GM19438 (cell line): Measurements from ENCODE around the gene CCDC12.
A peak's percentile ranks its signal among the peaks of the same experiment; 100 is the strongest.

Experiments used
- ATAC-seq: cut with Tn5 transposase; IDR thresholded peaks from one replicate; pipeline ENCODE4 v1.9.1; 2021; ENCODE audit warnings: low read depth; ENCODE audit not compliant: unreplicated experiment

Gene CCDC12

GRCh38 chr3:46976326-46977190 is at the start of gene CCDC12:
Gene CCDC12, minus strand, starts transcription at chr3:46976745. Its CDS starts 13 bp downstream, at chr3:46976732.
- ATAC-seq = peak; percentile 48

GRCh38 chr3:47024932-47025331 is 48.4 kb upstream of the CCDC12 start:
- ATAC-seq = no peak

- no peak for ATAC-seq
These were observed 46.1 kb upstream of the CCDC12 start for GRCh38 chr3:47022641-47023071.

GRCh38 chr3:47020311-47020710 is 43.8 kb upstream of the CCDC12 start:
- no peak for ATAC-seq

DNA sequence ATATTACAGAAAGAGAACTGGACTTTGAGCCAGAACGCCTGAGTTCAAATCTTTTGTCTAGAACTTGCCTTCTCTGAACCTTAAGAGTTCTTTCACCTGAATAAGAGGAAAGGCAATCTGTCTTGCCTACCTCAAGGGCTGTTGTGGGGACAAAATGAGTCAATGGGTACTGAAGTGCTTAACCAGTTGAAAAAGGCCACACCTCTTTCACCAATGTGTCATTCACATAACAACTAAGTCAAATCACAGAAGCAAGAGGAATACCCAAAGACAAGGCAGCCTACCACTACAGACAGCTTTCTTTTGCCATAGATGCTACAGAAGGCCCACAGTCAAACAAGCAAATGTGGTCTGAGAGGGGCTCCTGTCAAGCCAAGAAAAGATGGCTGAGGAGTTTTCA is 42.7 kb upstream of the CCDC12 start:
- ATAC-seq = no peak

- no peak for ATAC-seq
These were observed 41.7 kb upstream of the CCDC12 start for GRCh38 chr3:47018269-47018611.

DNA sequence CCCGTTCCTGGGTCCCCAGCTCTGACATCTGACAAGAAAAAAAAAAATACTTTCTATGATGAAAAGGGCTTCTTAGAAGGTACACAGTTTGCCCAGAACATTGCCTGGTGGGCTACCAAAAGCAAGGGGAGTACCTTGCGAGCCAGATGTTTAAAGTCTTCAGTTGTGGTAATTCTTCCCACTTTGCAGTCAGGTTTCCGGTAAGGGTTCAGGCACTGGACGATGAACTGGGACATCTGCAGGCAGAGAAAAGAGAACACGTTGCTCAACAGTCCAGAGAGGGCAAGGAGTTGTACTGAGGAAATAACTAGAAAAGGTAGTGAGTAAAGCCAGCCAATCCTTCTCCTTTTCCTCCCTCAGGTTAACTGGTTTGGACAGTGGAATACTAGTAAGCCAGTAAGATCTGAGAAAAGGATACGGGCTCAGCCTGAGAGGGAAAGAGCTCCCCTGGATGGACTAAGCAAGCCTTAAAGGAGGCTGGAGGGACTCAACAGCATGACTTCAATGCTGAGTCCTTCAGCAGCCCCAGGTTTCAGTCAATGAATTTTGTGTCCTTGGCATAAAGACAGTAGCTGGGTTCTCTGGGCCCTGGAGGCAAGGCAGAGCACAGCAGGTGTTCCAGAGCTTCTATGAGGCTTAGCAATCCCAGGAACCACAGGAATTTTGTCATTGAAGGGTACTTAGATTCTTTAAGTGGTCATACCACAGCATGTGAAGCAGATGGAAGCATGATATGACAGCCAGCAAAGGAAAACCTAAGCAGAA is 41.1 kb upstream of the CCDC12 start:
- no peak for ATAC-seq

DNA sequence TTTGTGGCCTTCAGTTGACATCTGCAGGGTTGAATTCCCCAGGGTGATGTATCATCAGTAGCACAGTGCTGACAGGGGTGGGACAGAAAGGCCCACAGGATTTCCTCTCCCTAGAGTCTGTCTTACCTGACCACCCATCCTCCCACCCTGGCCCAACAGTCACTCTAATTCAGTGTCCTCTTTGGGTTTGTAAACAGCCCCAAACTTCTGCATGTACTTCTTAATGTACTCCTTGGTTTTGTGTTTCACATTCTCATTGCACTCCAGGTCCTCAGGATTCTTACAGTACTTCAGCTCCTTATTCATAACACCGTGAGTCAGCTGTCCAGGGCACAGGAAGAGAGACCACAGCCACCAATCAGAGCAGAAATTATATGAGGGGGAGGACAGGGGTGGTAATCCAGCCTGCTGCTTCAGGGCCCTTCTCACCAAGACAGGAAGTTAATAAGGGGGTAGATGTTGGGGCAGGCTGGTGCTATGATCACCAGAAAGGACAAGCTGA is 40.4 kb upstream of the CCDC12 start:
- ATAC-seq = no peak

- no peak for ATAC-seq
These were observed 39.8 kb upstream of the CCDC12 start for GRCh38 chr3:47016086-47016933.

GRCh38 chr3:47015151-47015550 is 38.6 kb upstream of the CCDC12 start:
- no peak for ATAC-seq

GRCh38 chr3:47014036-47014435 is 37.5 kb upstream of the CCDC12 start:
- no peak for ATAC-seq

DNA sequence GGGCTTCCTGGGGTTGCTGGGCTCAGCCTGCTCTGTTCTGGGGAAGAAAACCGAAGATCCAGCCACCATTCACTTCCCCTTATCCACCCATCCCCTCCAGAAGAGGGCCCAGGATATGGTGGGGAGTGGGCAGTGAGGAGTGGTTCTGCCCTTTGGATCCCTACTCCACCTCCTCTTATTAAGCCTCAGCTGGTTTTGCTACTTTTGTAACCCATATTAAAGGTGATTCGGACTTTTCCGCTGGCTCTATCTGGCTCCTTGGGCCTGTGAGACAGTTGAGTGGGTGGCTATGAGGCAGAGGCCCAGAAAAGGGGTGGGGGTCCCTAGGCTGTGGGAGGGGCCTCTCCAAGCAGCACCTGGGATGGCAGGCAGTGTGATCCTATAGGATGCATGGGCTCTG is 36.7 kb upstream of the CCDC12 start:
- no peak for ATAC-seq

- no peak for ATAC-seq
These were observed 36.0 kb upstream of the CCDC12 start for GRCh38 chr3:47012342-47013230.

DNA sequence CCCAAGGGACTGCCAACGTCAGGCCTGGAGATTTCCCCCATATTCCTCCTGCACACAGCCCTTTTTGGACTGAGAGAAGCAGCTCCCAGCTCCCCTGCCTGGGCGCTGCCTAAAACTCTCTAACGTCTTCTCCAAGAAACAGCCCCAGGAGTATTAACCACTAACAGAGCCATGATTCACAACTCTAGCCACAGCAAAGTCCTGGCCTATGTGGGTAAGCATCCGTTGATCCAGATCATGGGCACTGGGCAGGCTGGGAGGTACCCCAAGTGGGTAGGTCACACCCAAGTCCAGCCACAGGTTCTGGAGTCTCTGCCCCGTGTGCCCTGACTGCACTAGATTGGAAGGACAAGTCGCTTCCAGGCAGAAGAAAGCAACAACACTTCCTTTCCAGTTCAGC is 34.8 kb upstream of the CCDC12 start:
- ATAC-seq = no peak

DNA sequence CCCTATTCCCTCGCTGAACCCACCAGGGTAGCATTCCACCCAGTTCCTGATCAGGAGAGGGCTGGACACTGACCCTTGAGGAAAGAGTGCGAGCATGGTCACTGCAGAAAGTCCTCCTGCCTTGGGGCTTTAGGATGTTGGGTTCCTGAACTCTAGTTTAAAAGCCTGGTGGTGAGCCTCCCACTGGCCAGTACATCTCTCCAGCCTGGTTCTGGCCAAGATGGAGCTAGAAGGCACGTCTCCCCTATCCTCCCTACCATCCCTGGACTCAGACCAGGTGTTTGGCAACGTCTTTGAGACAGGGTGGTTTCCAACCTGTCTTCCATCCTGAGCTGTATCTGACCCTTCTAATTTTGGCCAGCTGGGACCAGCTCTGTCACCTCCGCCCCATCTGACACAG is 34.4 kb upstream of the CCDC12 start:
- ATAC-seq = no peak

GRCh38 chr3:47010111-47010712 is 33.7 kb upstream of the CCDC12 start:
- ATAC-seq = no peak

DNA sequence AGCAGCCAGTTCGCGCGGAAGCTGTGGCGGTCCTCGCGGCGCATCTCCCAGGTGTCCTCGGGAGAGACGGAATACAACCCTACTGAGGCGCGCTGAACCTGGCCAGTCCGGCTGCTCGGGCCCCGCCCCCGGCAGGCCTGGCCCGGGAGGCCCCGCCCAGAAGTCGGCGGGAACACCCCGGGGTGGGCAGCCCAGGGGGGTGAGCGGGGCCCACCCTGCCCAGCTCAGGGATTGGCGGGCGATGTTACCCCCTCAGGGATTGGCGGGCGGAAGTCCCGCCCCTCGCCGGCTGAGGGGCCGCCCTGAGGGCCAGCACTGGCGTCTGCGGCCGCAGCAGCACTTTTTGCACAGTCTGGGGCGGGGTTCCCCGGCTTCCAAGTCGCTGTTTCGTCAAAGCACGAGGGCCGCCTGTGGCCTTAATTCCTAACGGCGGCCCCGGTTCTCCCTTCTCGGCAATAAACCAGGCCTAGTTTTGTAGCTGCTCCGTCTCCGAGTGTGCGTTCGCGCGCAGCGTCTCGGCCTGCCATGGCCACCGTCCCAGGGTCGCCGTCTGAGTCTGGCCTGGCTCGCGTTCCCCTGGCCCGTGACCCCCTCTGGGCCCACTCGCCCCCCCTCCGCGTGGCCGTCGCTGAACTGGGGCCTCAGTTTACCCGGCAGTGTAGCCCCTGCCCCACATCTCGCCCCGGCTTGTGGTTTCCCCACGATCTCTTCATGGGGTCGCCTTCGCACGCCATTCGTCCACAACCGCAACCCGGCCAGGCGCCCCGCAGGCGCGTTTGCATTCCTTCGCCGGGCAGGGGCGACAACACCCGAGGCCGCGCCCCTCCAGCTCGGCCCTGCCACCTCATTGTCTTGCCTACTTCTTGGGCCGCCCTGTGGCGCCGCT is 32.9 kb upstream of the CCDC12 start:
- peak; percentile 90 for ATAC-seq

DNA sequence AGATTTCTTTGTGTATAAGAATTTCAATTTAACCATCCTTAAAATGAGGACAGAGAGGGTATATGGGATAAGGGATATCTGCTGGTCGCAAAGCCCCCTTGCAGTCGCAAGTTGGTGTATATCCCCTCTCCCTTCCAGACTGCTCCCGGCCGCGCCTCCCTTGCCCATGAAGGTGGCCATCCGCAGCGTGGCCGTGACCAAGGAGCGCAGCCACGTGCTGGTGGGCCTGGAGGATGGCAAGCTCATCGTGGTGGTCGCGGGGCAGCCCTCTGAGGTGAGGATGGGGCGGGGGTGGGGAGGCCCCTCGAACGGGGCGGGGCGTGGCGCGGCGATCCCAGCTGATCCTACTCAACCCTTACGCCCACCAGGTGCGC is 32.3 kb upstream of the CCDC12 start:
- ATAC-seq = no peak
